D341Med (cell line): ENCODE data around the gene NINJ2.
"Not testable (repeated sequence)": the region's sequence is repeated elsewhere in the genome, so short reads cannot be mapped to it uniquely, and the experiment has no call there.

Source experiments
- DNase-seq: peaks from one replicate; pipeline ENCODE4 v3.0.0; 2012; ENCODE audit warnings: low spot score

NINJ2 gene, protein sequence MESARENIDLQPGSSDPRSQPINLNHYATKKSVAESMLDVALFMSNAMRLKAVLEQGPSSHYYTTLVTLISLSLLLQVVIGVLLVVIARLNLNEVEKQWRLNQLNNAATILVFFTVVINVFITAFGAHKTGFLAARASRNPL

DNA sequence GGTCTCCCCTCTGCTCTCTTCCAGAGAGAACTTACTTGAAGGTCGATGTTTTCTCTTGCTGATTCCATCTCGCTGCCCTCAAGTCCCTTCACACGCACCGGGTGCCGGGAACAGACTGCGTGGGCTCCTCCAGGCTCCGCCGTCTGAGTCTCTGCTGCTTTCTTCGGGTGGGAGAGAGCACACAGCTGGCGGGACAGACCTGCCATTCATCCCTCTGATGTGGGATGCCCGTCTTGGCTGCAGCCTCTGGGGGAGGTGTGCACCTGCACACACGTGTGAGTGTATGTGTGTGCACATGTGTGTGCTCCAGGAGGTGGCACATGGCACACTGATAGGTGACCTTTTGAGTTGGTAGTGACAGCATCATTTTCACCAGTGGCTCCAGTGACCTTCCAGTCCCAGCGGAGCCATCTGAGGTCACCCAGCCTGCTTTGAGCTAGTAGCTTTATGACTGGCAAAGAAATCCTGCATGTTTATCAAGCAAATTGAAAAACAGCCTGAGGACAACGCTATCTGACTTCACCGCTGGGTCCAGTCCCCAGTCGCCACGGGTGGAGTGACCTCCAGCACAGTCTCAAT lies at the start of gene NINJ2:
Gene NINJ2, minus strand, starts transcription at position 153 of the 579 bp plus-strand sequence. Its CDS starts 85 bp downstream, at position 68.
- no peak for DNase-seq

DNA sequence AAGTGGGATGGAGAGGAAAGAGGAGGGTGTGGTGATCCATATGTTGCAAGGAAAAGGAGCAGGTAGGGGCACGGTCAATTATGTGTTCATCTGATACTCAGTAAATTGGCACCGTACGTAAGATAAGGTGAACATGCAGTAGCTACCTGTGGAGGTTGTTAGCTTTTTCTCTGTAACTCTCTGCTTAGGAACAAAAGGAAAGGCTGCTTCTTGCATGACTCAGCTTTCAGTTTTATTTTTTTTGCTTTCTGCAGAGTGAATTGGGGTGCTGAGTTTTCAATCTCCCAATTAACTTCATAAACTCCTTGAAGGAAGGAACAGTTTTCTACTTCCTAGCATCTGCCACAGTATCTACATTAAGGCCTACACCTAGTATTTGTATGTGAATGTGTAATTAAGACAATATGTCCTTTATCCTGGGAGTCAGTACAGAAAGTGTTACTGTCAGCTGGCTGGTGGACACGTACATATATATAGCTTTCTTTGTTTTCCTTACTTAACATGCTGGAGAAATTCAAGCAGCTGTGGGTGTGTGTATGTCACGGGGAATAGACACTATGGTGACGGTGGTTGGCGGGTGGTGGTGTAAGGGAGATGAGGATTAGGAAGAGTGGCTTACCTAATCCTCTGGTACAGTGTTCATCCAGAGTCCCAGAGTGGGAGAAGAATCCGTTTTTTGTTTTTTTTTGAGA lies 49.1 kb upstream of the NINJ2 start:
- DNase-seq: no peak

GRCh38 chr12:709455-710020 lies 46.3 kb upstream of the NINJ2 start:
- DNase-seq: no peak

DNA sequence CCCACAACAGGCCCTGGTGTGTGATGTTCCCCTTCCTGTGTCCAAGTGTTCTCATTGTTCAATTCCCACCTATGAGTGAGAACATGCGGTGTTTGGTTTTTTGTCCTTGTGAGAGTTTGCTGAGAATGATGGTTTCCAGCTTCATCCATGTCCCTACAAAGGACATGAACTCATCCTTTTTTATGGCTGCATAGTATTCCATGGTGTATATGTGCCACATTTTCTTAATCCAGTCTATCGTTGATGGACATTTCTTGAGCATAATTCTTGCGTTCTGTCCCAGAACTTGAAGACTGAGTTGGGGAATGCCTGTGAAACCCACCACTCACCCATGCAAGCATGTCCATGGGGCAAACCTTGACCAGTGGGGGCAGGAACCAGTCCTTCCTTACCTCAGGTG lies 44.8 kb upstream of the NINJ2 start:
- DNase-seq: not testable (repeated sequence)

GRCh38 chr12:704516-705242 lies 41.4 kb upstream of the NINJ2 start:
- no peak for DNase-seq

GRCh38 chr12:701896-702539 lies 38.8 kb upstream of the NINJ2 start:
- DNase-seq: no peak

DNA sequence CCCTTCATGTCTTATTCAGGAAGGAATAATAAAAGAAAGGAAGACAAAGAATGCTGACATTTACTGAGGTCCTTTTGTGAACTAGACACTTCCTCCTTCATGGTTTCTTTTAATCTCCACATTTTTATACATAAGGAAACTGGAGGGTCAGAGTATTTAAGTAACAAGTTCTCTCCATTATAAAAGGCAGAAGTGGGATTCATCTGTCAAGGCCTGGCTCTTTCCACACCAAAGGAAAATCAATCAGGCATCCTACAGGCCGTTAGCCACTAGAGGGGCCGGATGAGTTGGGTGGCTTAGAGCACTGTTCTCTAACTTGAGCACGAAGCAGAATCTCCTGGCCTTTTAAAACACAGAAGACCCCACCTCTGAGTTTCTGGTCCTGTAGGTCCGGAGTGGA lies 36.8 kb upstream of the NINJ2 start:
- no peak for DNase-seq

- not testable (repeated sequence) for DNase-seq
Observed at GRCh38 chr12:698222-698621, 35.0 kb upstream of the NINJ2 start.

GRCh38 chr12:697481-697880 lies 34.2 kb upstream of the NINJ2 start:
- no peak for DNase-seq

GRCh38 chr12:694734-695503 lies 31.7 kb upstream of the NINJ2 start:
- no peak for DNase-seq

GRCh38 chr12:693934-694533 lies 30.8 kb upstream of the NINJ2 start:
- DNase-seq: no peak

GRCh38 chr12:692274-692673 lies 29.0 kb upstream of the NINJ2 start:
- DNase-seq: no peak

DNA sequence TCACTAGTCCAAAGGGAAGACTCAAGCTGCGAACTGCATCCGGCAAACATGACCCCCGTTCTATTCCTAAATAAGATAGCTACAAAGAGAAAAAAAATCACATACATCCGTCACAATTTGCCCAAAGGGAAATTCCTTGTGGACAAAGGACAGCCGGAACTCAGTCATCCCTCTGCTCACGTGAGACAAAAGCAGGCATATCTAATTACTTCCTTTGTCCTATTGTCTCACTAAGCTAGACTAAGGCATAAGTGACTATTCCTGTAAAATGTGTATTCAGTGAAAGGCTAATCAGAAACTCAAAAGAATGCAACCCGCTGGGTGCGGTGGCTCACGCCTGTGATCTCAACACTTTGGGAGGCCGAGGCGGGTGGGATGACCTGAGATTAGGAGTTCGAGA lies 27.2 kb upstream of the NINJ2 start:
- no peak for DNase-seq

GRCh38 chr12:685388-685787 lies 22.1 kb upstream of the NINJ2 start:
- DNase-seq: no peak

GRCh38 chr12:684416-684815 lies 21.2 kb upstream of the NINJ2 start:
- DNase-seq: no peak

GRCh38 chr12:681568-682256 lies 18.5 kb upstream of the NINJ2 start:
- no peak for DNase-seq

DNA sequence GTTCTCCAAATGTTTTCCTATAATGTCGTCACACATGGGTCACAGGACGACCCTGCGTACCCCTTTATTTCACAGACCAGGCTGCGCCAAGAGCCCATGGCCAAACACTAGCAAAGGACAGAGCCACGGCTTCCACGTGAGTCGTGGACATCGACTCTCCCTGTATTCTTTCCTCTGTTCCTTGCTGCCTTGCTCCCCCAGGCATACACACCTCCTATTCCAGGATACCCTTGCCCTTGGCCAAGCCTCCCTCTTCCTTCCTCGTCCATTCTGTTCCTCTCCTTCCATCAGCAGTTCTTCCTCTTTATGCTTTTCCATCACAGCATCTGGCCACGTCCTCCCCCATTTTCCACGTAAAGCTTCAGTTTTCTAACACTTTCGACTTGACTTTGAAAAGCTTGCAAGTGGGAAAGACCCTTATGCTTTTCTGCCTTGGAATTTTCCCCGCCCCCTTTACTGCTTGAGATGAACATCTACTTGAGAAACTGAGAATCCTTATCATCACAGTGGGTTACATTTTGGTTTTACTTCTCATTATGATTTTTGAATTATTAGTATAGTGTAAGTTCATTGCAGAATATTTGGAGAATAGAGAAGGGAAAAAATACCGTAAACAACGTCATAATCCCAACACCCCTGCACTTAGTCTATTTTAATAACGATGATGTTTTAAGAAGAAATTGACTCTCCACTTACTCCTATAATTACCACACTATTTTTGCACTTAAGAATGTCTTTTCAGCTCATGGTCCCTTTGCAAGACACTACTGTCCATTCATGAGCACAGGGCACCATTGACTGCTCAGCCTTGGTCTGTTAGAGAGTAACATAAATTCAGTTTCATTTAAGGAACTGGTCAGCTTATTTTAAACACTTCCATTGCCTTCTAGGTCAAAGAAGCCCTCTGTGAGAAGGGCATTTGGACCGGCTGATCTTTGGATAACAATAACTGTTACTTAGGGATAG lies 15.8 kb upstream of the NINJ2 start:
- no peak for DNase-seq

DNA sequence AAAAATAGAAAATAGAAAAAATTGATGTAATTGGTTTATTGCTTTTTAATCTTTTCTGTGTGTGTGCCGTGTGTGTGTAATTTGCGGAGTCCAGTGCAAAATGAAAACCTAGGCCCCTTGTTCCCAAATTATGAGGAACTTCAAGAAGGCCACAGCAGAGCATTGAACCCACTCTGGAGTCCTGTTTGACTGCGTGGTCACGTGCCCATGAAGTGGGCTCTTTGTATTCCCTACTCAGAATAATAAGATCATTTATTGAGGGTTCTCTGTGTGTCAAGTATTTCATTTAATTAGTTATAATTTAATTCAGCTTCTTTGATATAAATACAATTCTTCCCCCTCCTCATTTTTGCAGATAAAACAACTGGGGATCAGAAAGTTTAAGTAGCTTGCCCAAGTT lies 12.3 kb upstream of the NINJ2 start:
- no peak for DNase-seq

GRCh38 chr12:674272-674781 lies 11.1 kb upstream of the NINJ2 start:
- DNase-seq: no peak
